Left ventricle myocardium inferior (tissue), 1 donor: ENCODE results near the gene NCAN. TPM values are rescaled to one million over a fixed set of nuclear protein-coding genes. Genes with fewer than 3 reads are reported as not detected.

Source experiments
- DNase-seq: peaks from one replicate; pipeline ENCODE4 v3.0.0-alpha.2; 2020
- H3K27ac ChIP-seq: fragments of 200-600 bp; replicated peaks from 2 replicates; pipeline ENCODE4 v1.8.0; 2021
- H3K27me3 ChIP-seq: fragments of 200-600 bp; 2 replicates; pipeline ENCODE4 v1.8.0; 2021; ENCODE audit warnings: low read depth
- H3K36me3 ChIP-seq: fragments of 200-600 bp; 2 replicates; pipeline ENCODE4 v1.8.0; 2021
- H3K4me1 ChIP-seq: fragments of 200-600 bp; 2 replicates; pipeline ENCODE4 v1.8.0; 2021
- H3K4me3 ChIP-seq: fragments of 200-600 bp; 2 replicates; pipeline ENCODE4 v1.8.0; 2021; ENCODE audit warnings: mild to moderate bottlenecking, moderate library complexity
- H3K9me3 ChIP-seq: fragments of 200-600 bp; replicated peaks from 2 replicates; pipeline ENCODE4 v1.8.0; 2021
- CTCF ChIP-seq: fragments of 200-600 bp; IDR thresholded peaks from 2 replicates; pipeline ENCODE4 v1.8.0; 2021; ENCODE audit warnings: antibody characterized with exemption, mild to moderate bottlenecking, borderline replicate concordance
- intact Hi-C: fragments of 100-400 bp; cut with micrococcal nuclease; formaldehyde crosslinking; loops from one replicate; pipeline ENCODE4 v1.11.0; 2022
- total RNA-seq: library from RNA; stranded (reverse); fragmentation: NEBNext Ultra II Directional; extraction: Animal tissue kit (Norgen Biotek cat#: 25700); gene quantifications from one replicate; pipeline ENCODE4 v1.2.1, GENCODE V29; 2021
- donor health status: DM: no; HTN: yes; CAD: no; lungs with severe emphysema.

Gene NCAN
- total RNA-seq, 1 donor from 2014 or later = not detected

GRCh38 chr19:19203012-19203856 is 8.5 kb upstream of the NCAN start, which contains the start of gene NR2C2AP:
NR2C2AP (minus strand) TSS chr19:19203414; CDS start chr19:19203060, 354 bp downstream.
- Histone ChIP-seq H3K36me3 (peaks cover 29% of the 10 kb centered on the region), H3K27me3 (peaks cover 17% of the 10 kb centered on the region), H3K4me3 (peak within 1 kb of the TSS; percentile 74), H3K9me3 (no peaks in the 10 kb centered on the region), H3K4me1 (peaks cover 19% of the 10 kb centered on the region), H3K27ac (peak within 1 kb of the TSS; percentile 75)
- intact Hi-C loops = no loop called here
- no peak for TF ChIP-seq CTCF
- peak; percentile 94 for DNase-seq

GRCh38 chr19:19204181-19204580 is 7.6 kb upstream of the NCAN start:
- no peak for TF ChIP-seq CTCF
- Histone ChIP-seq H3K9me3 (no peaks in the 10 kb centered on the region), H3K4me1 (peaks cover 19% of the 10 kb centered on the region), H3K27ac (no peak overlapping the region), H3K4me3 (no peak overlapping the region), H3K36me3 (peaks cover 19% of the 10 kb centered on the region), H3K27me3 (peaks cover 26% of the 10 kb centered on the region)
- no peak for DNase-seq
- intact Hi-C loops = no loop called here

- DNase-seq = no peak
- intact Hi-C loops = no loop called here
These were observed 6.0 kb upstream of the NCAN start for GRCh38 chr19:19205416-19206410.

GRCh38 chr19:19206938-19207337 is 4.8 kb upstream of the NCAN start:
- intact Hi-C loops = no loop called here
- no peak for TF ChIP-seq CTCF
- Histone ChIP-seq H3K4me3 (no peak overlapping the region), H3K36me3 (peaks cover 2% of the 10 kb centered on the region), H3K27me3 (peaks cover 54% of the 10 kb centered on the region), H3K4me1 (peaks cover 19% of the 10 kb centered on the region), H3K9me3 (no peaks in the 10 kb centered on the region), H3K27ac (no peak overlapping the region)
- DNase-seq = no peak

More at GRCh38 chr19:19205416-19206410, 6.0 kb upstream of the NCAN start:
- TF ChIP-seq CTCF = no peak
- Histone ChIP-seq H3K4me1 (peaks cover 19% of the 10 kb centered on the region), H3K9me3 (no peaks in the 10 kb centered on the region), H3K4me3 (no peak overlapping the region), H3K36me3 (peaks cover 8% of the 10 kb centered on the region), H3K27ac (no peak overlapping the region), H3K27me3 (peaks cover 42% of the 10 kb centered on the region)

GRCh38 chr19:19207637-19208572 is 3.9 kb upstream of the NCAN start:
- no peak for TF ChIP-seq CTCF
- H3K4me3 ChIP-seq = no peak overlapping the region
- no peaks in the 10 kb centered on the region for H3K9me3 ChIP-seq
- H3K27ac ChIP-seq = no peak overlapping the region
- no peak for DNase-seq
- intact Hi-C loops = no loop called here
- H3K36me3 ChIP-seq = no peaks in the 10 kb centered on the region
- H3K27me3 ChIP-seq = peaks cover 63% of the 10 kb centered on the region
- H3K4me1 ChIP-seq = peaks cover 10% of the 10 kb centered on the region
